GM12878 (cell line): ENCODE results near the gene RPL34. TPM values are rescaled to one million over a fixed set of nuclear protein-coding genes. Genes with fewer than 3 reads are reported as not detected.

Experiments used
- ATAC-seq: fragments of 200-7000 bp; cut with Tn5 transposase; 3 replicates; pipeline ENCODE4 v1.9.1; 2020; ENCODE audit warnings: mild to moderate bottlenecking, moderate library complexity
- BruUV-seq: library from RNA; stranded (reverse); fragments of 400-500 nt; replicated peaks from 2 replicates; lab custom pipeline; 2021; lab: Mats Ljungman, UMichigan
- CTCF ChIA-PET: fragments of 300-600 bp; sonication (Branson Sonifier 250); formaldehyde crosslinking; extraction: SDS; loops from one replicate; lab custom pipeline; 2021; ENCODE audit warnings: inconsistent platforms; lab: Yijun Ruan, JAX
- POLR2A ChIA-PET: fragments of 350-600 bp; formaldehyde crosslinking; extraction: SDS; loops from one replicate; lab custom pipeline; 2021; ENCODE audit warnings: inconsistent platforms; lab: Charles Lee
- RAD21 ChIA-PET: fragments of 300-600 bp; sonication (Branson Sonifier 250); formaldehyde crosslinking; loops from one replicate; lab custom pipeline; 2023; ENCODE audit warnings: antibody characterized with exemption; ENCODE audit not compliant: unreplicated experiment; lab: Charles Lee
- SMC1A ChIA-PET: fragments of 300-600 bp; sonication (Branson Sonifier 250); formaldehyde crosslinking; loops from one replicate; lab custom pipeline; 2023; ENCODE audit not compliant: unreplicated experiment, uncharacterized antibody; lab: Charles Lee
- DNase-seq: peaks from one replicate; pipeline ENCODE4 v3.0.0-alpha.2; 2011; ENCODE audit warnings: low read depth, low spot score
- FAIRE-seq: peaks from 3 replicates; lab custom pipeline; 2011; peaks lifted over from hg19 to GRCh38; lab: Jason Lieb, UNC
- H2AFZ ChIP-seq: 2 replicates; pipeline ENCODE4 v1.6.0; 2011; ENCODE audit warnings: low read depth, low read length, control low read depth; ENCODE audit not compliant: control insufficient read depth
- H3K27ac ChIP-seq: 2 replicates; pipeline ENCODE4 v1.5.1; 2011; ENCODE audit warnings: control low read depth; ENCODE audit not compliant: control insufficient read depth, insufficient read depth
- H3K27me3 ChIP-seq, 2 experiments: replicated peaks in 1 of 2; 2 replicates each; pipeline versions ENCODE4 v1.6.0 to v1.6.1; 2011; ENCODE audit warnings: low read length in 1 of 2; ENCODE audit not compliant: control insufficient read depth in 2 of 2, insufficient read depth in 2 of 2
- H3K36me3 ChIP-seq, 2 experiments: 2 replicates each; pipeline ENCODE4 v1.5.1; 2011; ENCODE audit warnings: low read length in 1 of 2; ENCODE audit not compliant: control insufficient read depth in 2 of 2, insufficient read depth in 2 of 2
- H3K4me1 ChIP-seq: 2 replicates; pipeline ENCODE4 v1.6.1; 2011; ENCODE audit warnings: mild to moderate bottlenecking, low read length, moderate library complexity, mixed read lengths; ENCODE audit not compliant: control insufficient read depth, insufficient read depth
- H3K4me2 ChIP-seq: 2 replicates; pipeline ENCODE4 v1.6.0; 2011; ENCODE audit warnings: control low read depth; ENCODE audit not compliant: control insufficient read depth, insufficient read depth
- H3K4me3 ChIP-seq: fragments of 200-600 bp; sonication (generic); 2 replicates; pipeline ENCODE4 v1.5.1; 2016
- H3K79me2 ChIP-seq: 2 replicates; pipeline ENCODE4 v1.6.0; 2011; ENCODE audit warnings: low read length; ENCODE audit not compliant: control insufficient read depth, insufficient read depth
- H3K9ac ChIP-seq: 2 replicates; pipeline ENCODE4 v1.8.0; 2011; ENCODE audit warnings: low read length, control low read depth, mixed read lengths; ENCODE audit not compliant: control insufficient read depth, insufficient read depth
- H3K9me3 ChIP-seq: replicated peaks from 3 replicates; pipeline ENCODE4 v1.5.1; 2011; ENCODE audit warnings: mild to moderate bottlenecking, low read length; ENCODE audit not compliant: control insufficient read depth, insufficient read depth
- H4K20me1 ChIP-seq: 2 replicates; pipeline ENCODE4 v1.6.0; 2011; ENCODE audit not compliant: control insufficient read depth, insufficient read depth
- E4F1 ChIP-seq: fragments of 450-650 bp; IDR thresholded peaks from 2 replicates; pipeline ENCODE4 v1.6.1; 2018; ENCODE audit warnings: borderline replicate concordance, mild to moderate bottlenecking; ENCODE audit not compliant: partially characterized antibody
- RBBP5 ChIP-seq: fragments of 200-600 bp; sonication (generic); conservative IDR thresholded peaks from 2 replicates; pipeline ENCODE4 v1.6.1; 2016
- ZNF217 ChIP-seq: fragments of 450-650 bp; IDR thresholded peaks from 2 replicates; pipeline ENCODE4 v1.6.1; 2017; ENCODE audit warnings: antibody characterized with exemption, mild to moderate bottlenecking
- ZNF274 ChIP-seq: IDR thresholded peaks from one replicate; pipeline ENCODE4 v1.8.0; 2011; ENCODE audit not compliant: insufficient read length, insufficient read depth
- WGBS: methylation state at CpG from one replicate; pipeline ENCODE4 v1.1.6; 2016; ENCODE audit warnings: low lambda C conversion rate; ENCODE audit not compliant: insufficient replicate concordance, insufficient coverage; ENCODE audit errors: missing lambda C conversion rate; 5-methylcytosine and 5-hydroxymethylcytosine counted together
- in situ Hi-C: fragments of 300-500 bp; cut with MboI; formaldehyde crosslinking; loops from 9 replicates; pipeline ENCODE4 v1.14.3; 2018; ENCODE audit warnings: mixed read lengths
- intact Hi-C: fragments of 100-400 bp; cut with micrococcal nuclease; formaldehyde crosslinking; loops from one replicate; pipeline ENCODE4 v1.14.2; 2022; ENCODE audit not compliant: unreplicated experiment
- polyA plus RNA-seq, 11 experiments: library from polyadenylated mRNA; depleted of rRNA in 4 of 11; unstranded in 6 of 11; stranded (reverse) in 5 of 11; fragments of >200 nt; fragmentation: Nextera tagmentation in 4 of 11; fragmentation: Illumina TruSeq in 1 of 11; extraction: Ambion mirVana in 4 of 11; extraction: Trizol in 1 of 11; gene quantifications; 1 replicate in 1 of 11; 2 replicates in 10 of 11; pipeline versions ENCODE4 v1.2.1 to v1.2.3, GENCODE V29; 2011 to 2016; ENCODE audit warnings: inconsistent platforms in 2 of 11, missing spikeins in 2 of 11, low read depth in 1 of 11
- total RNA-seq, 4 experiments: library from RNA; depleted of rRNA in 3 of 4; stranded (reverse); fragments of >200 nt in 3 of 4; fragmentation: Illumina TruSeq in 1 of 4; extraction: Trizol in 1 of 4; gene quantifications; 2 replicates each; pipeline versions ENCODE4 v1.2.1 to v1.2.3, GENCODE V29; 2013 to 2021

The RPL34 gene
- total and polyA plus RNA-seq, 10 of the 15 experiments (the other 5 are each of a cell fraction or from before 2014, with no cell fraction given) = 1,792 to 6,697 (median 2,464) TPM

- POLR2A ChIA-PET = no interaction called here
- BruUV-seq = no TSS peak
These were observed 8.0 kb upstream of the RPL34 start for GRCh38 chr4:108612365-108612764.

More at GRCh38 chr4:108612365-108612764, 8.0 kb upstream of the RPL34 start:
- ATAC-seq (no peak), FAIRE-seq (no peak), DNase-seq (no peak)
- Histone ChIP-seq H3K36me3 (no peaks in the 10 kb centered on the region), H3K4me1 (no peaks in the 10 kb centered on the region), H3K27ac (no peak overlapping the region), H3K4me3 (no peak overlapping the region), H3K9me3 (no peaks in the 10 kb centered on the region), H3K79me2 (no peaks in the 10 kb centered on the region), H3K4me2 (no peak overlapping the region), H3K27me3 (no peaks in the 10 kb centered on the region), H4K20me1 (no peaks in the 10 kb centered on the region), H2AFZ (no peak overlapping the region), H3K9ac (no peak overlapping the region)
- SMC1A ChIA-PET = no interaction called here
- WGBS = 70% methylated on average over 6 of the region's 6 CpGs
- CTCF ChIA-PET = interaction anchor here (0.6 kb wide), 1 partner anchor 953 kb away, joined by 3 read pairs; no protein-coding TSS in a partner anchor
- in situ Hi-C loops (no loop called here), intact Hi-C loops (no loop called here)
- RAD21 ChIA-PET = no interaction called here
- TF ChIP-seq ZNF274 (no peak), RBBP5 (no peak), ZNF217 (no peak), E4F1 (no peak)
